Activated naive CD4-positive, alpha-beta T cell treated with anti-CD3 and anti-CD28 coated beads, Interleukin-2, amount 50 U/mL, for 72 hours (primary cell): ENCODE data around the gene TBC1D22A. TPM values are rescaled to one million over a fixed set of nuclear protein-coding genes. Genes with fewer than 3 reads are reported as not detected.
A peak's percentile ranks its signal among the peaks of the same experiment; 100 is the strongest.
"Not testable (repeated sequence)": the region's sequence is repeated elsewhere in the genome, so short reads cannot be mapped to it uniquely, and the experiment has no call there.

Experiments used
- ATAC-seq, 2 donors: fragments of 150-1000 bp; cut with Tn5 transposase; 2 replicates each; pipeline ENCODE4 v1.10.0; 2021; ENCODE audit warnings: mild to moderate bottlenecking in 2 of 2, moderate library complexity in 2 of 2
- DNase-seq, 2 donors: peaks; one replicate each; pipeline ENCODE4 v3.0.0; 2021 to 2022; ENCODE audit warnings: low spot score in 2 of 2
- H3K27ac Mint-ChIP-seq, 2 donors: one replicate each; pipeline ENCODE4 v1.8.0; 2022; ENCODE audit warnings: mild to moderate bottlenecking in 2 of 2, mixed read lengths in 2 of 2
- H3K36me3 Mint-ChIP-seq, 2 donors: one replicate each; pipeline ENCODE4 v1.8.0; 2022; ENCODE audit warnings: mixed read lengths in 2 of 2
- H3K9me3 Mint-ChIP-seq, 2 donors: one replicate each; pipeline ENCODE4 v1.8.0; 2022; ENCODE audit warnings: mixed read lengths in 2 of 2
- total RNA-seq, 2 donors: library from RNA; stranded (reverse); gene quantifications; one replicate each; pipeline ENCODE4 v1.2.3, GENCODE V29; 2022

Gene TBC1D22A
- total RNA-seq, 2 donors from 2014 or later, result 17.8 to 50.8 TPM

- Mint-ChIP-seq H3K9me3 (no peaks in the 10 kb centered on the region), H3K36me3 (no peaks in the 10 kb centered on the region), H3K27ac (no peak overlapping the region)
- ATAC-seq, result peak in 1 of 2 donors; percentile 19
- DNase-seq, result no peak
These were observed 377.3 kb downstream of the TBC1D22A start for GRCh38 chr22:47139790-47140119.

GRCh38 chr22:47140975-47141374, 378.5 kb downstream of the TBC1D22A start:
- ATAC-seq, H3K27ac Mint-ChIP-seq, H3K36me3 Mint-ChIP-seq, DNase-seq, H3K9me3 Mint-ChIP-seq: not testable (repeated sequence)

GRCh38 chr22:47142427-47143046, 380.1 kb downstream of the TBC1D22A start:
- ATAC-seq, result no peak
- Mint-ChIP-seq H3K9me3 (no peaks in the 10 kb centered on the region), H3K27ac (no peak overlapping the region), H3K36me3 (no peaks in the 10 kb centered on the region)
- no peak for DNase-seq

- Mint-ChIP-seq H3K27ac (no peak overlapping the region), H3K9me3 (no peaks in the 10 kb centered on the region), H3K36me3 (no peaks in the 10 kb centered on the region)
- DNase-seq, result no peak
- ATAC-seq, result no peak
These were observed 380.9 kb downstream of the TBC1D22A start for GRCh38 chr22:47143249-47143938.

GRCh38 chr22:47144076-47144765, 381.8 kb downstream of the TBC1D22A start:
- Mint-ChIP-seq H3K9me3 (no peaks in the 10 kb centered on the region), H3K36me3 (no peaks in the 10 kb centered on the region), H3K27ac (no peak overlapping the region)
- DNase-seq (no peak), ATAC-seq (no peak)

- H3K9me3 Mint-ChIP-seq, result no peaks in the 10 kb centered on the region
- DNase-seq, result no peak
- H3K27ac Mint-ChIP-seq, result peak overlapping the region in 1 of 2 donors; percentile 50
- no peak for ATAC-seq
- H3K36me3 Mint-ChIP-seq, result no peaks in the 10 kb centered on the region
These were observed 382.5 kb downstream of the TBC1D22A start for GRCh38 chr22:47144791-47145425.

GRCh38 chr22:47145883-47146282, 383.4 kb downstream of the TBC1D22A start:
- ATAC-seq, result no peak
- Mint-ChIP-seq H3K27ac (no peak overlapping the region), H3K9me3 (no peaks in the 10 kb centered on the region), H3K36me3 (no peaks in the 10 kb centered on the region)
- DNase-seq, result no peak

GRCh38 chr22:47146391-47146790, 383.9 kb downstream of the TBC1D22A start:
- no peaks in the 10 kb centered on the region for H3K9me3 Mint-ChIP-seq
- DNase-seq (no peak), ATAC-seq (no peak)
- no peak overlapping the region for H3K27ac Mint-ChIP-seq
- no peaks in the 10 kb centered on the region for H3K36me3 Mint-ChIP-seq

- ATAC-seq (no peak), DNase-seq (no peak)
- Mint-ChIP-seq H3K9me3 (no peaks in the 10 kb centered on the region), H3K36me3 (no peaks in the 10 kb centered on the region), H3K27ac (peak overlapping the region in 1 of 2 donors; percentile 77)
These were observed 384.5 kb downstream of the TBC1D22A start for GRCh38 chr22:47146941-47147340.

GRCh38 chr22:47147572-47147971, 385.1 kb downstream of the TBC1D22A start:
- no peak for ATAC-seq
- Mint-ChIP-seq H3K27ac (peak overlapping the region in 1 of 2 donors; percentile 37), H3K9me3 (no peaks in the 10 kb centered on the region), H3K36me3 (no peaks in the 10 kb centered on the region)
- no peak for DNase-seq

- no peaks in the 10 kb centered on the region for H3K36me3 Mint-ChIP-seq
- DNase-seq (no peak), ATAC-seq (no peak)
- no peaks in the 10 kb centered on the region for H3K9me3 Mint-ChIP-seq
- H3K27ac Mint-ChIP-seq, result no peak overlapping the region
These were observed 386.1 kb downstream of the TBC1D22A start for GRCh38 chr22:47148510-47148909.

GRCh38 chr22:47148956-47149728, 386.7 kb downstream of the TBC1D22A start:
- Mint-ChIP-seq H3K9me3 (no peaks in the 10 kb centered on the region), H3K27ac (peak overlapping the region; percentile 45 to 53), H3K36me3 (no peaks in the 10 kb centered on the region)
- DNase-seq (no peak), ATAC-seq (no peak)

- no peaks in the 10 kb centered on the region for H3K36me3 Mint-ChIP-seq
- no peak for ATAC-seq
- DNase-seq, result no peak
- H3K9me3 Mint-ChIP-seq, result no peaks in the 10 kb centered on the region
- H3K27ac Mint-ChIP-seq, result peak overlapping the region; percentile 45 to 55
These were observed 387.5 kb downstream of the TBC1D22A start for GRCh38 chr22:47149976-47150375.

GRCh38 chr22:47150426-47150825, 388.0 kb downstream of the TBC1D22A start:
- Mint-ChIP-seq H3K9me3 (no peaks in the 10 kb centered on the region), H3K36me3 (no peaks in the 10 kb centered on the region), H3K27ac (no peak overlapping the region)
- no peak for ATAC-seq
- DNase-seq, result no peak

GRCh38 chr22:47151064-47151463, 388.6 kb downstream of the TBC1D22A start:
- Mint-ChIP-seq H3K36me3 (no peaks in the 10 kb centered on the region), H3K9me3 (no peaks in the 10 kb centered on the region), H3K27ac (peak overlapping the region; percentile 20 to 60)
- no peak for ATAC-seq
- DNase-seq, result no peak

- Mint-ChIP-seq H3K27ac (peak overlapping the region; percentile 20 to 60), H3K9me3 (no peaks in the 10 kb centered on the region), H3K36me3 (no peaks in the 10 kb centered on the region)
- ATAC-seq (peak in 1 of 2 donors; percentile 31), DNase-seq (no peak)
These were observed 389.0 kb downstream of the TBC1D22A start for GRCh38 chr22:47151490-47151889.
